HG02943 (cell line): ENCODE measurements around the gene EFHD2.
"Not testable (repeated sequence)": the region's sequence is repeated elsewhere in the genome, so short reads cannot be mapped to it uniquely, and the experiment has no call there.

Experiments
- ATAC-seq: cut with Tn5 transposase; IDR thresholded peaks from one replicate; pipeline ENCODE4 v1.9.1; 2021; ENCODE audit warnings: mild to moderate bottlenecking, low read depth, moderate library complexity; ENCODE audit not compliant: unreplicated experiment

EFHD2 gene

GRCh38 chr1:15471067-15471466, 61.4 kb downstream of the EFHD2 start:
- ATAC-seq = not testable (repeated sequence)

GRCh38 chr1:15471723-15472122, 62.0 kb downstream of the EFHD2 start:
- ATAC-seq = not testable (repeated sequence)

GRCh38 chr1:15472587-15472986, 62.9 kb downstream of the EFHD2 start:
- no peak for ATAC-seq

GRCh38 chr1:15475752-15476314, 66.1 kb downstream of the EFHD2 start, which contains the start of gene CELA2B:
TSS of gene CELA2B (plus strand) at chr1:15476104. CDS start at chr1:15476126, 22 bp downstream.
- ATAC-seq = no peak

GRCh38 chr1:15476927-15477326, 67.2 kb downstream of the EFHD2 start:
- no peak for ATAC-seq

- no peak for ATAC-seq
Measured at GRCh38 chr1:15477646-15478212, 68.0 kb downstream of the EFHD2 start.
